GM12891 (cell line): ENCODE data around the gene FZR1.

Experiments used
- PAX5 ChIP-seq: IDR thresholded peaks from 2 replicates; pipeline ENCODE4 v1.6.1; 2011; ENCODE audit warnings: low read length, moderate library complexity, mild to moderate bottlenecking; ENCODE audit not compliant: insufficient read depth, severe bottlenecking
- POLR2A ChIP-seq: IDR thresholded peaks from 2 replicates; pipeline ENCODE4 v1.6.1; 2011; ENCODE audit warnings: low read depth, low read length, control low read depth
- POLR2AphosphoS5 ChIP-seq: IDR thresholded peaks from 2 replicates; pipeline ENCODE4 v1.6.1; 2011; ENCODE audit warnings: low read depth, low read length, control low read depth
- POU2F2 ChIP-seq: IDR thresholded peaks from 2 replicates; pipeline ENCODE4 v1.6.1; 2011; ENCODE audit warnings: low read depth, mild to moderate bottlenecking, control low read depth, low read length, moderate library complexity
- SPI1 ChIP-seq: IDR thresholded peaks from 2 replicates; pipeline ENCODE4 v1.6.1; 2011; ENCODE audit warnings: low read depth, low read length, control low read depth
- TAF1 ChIP-seq: IDR thresholded peaks from 2 replicates; pipeline ENCODE4 v1.6.1; 2011; ENCODE audit warnings: low read depth, low read length, control low read depth

GRCh38 chr19:3463714-3464586 lies 42.2 kb upstream of the FZR1 start:
- TF ChIP-seq POLR2AphosphoS5 (no peak), POLR2A (no peak), TAF1 (no peak), SPI1 (no peak), PAX5 (no peak), POU2F2 (no peak)
